Panc1 (cell line): ENCODE measurements around the gene ZBTB12. TPM values are rescaled to one million over a fixed set of nuclear protein-coding genes. Genes with fewer than 3 reads are reported as not detected.

ENCODE experiments used
- ATAC-seq: fragments of 200-7000 bp; cut with Tn5 transposase; 2 replicates; pipeline ENCODE4 v1.9.1; 2020; ENCODE audit warnings: mild to moderate bottlenecking, moderate library complexity
- BruUV-seq: library from RNA; stranded (reverse); fragments of 400-500 nt; replicated peaks from 2 replicates; lab custom pipeline; 2021; lab: Mats Ljungman, UMichigan
- CTCF ChIA-PET: fragments of 300-600 bp; sonication (Branson Sonifier 250); formaldehyde crosslinking; loops from one replicate; lab custom pipeline; 2022; ENCODE audit warnings: antibody characterized with exemption; lab: Charles Lee
- POLR2A ChIA-PET: fragments of 300-600 bp; sonication (Branson Sonifier 250); formaldehyde crosslinking; loops from one replicate; lab custom pipeline; 2022; ENCODE audit warnings: antibody characterized with exemption; lab: Charles Lee
- DNase-seq: peaks from one replicate; pipeline ENCODE4 v3.0.0-alpha.2; 2010; ENCODE audit warnings: low read depth, low spot score
- H3K27ac ChIP-seq: 2 replicates; pipeline ENCODE4 v1.5.1; 2011; ENCODE audit warnings: mild to moderate bottlenecking, low read length, inconsistent platforms
- H3K27me3 ChIP-seq: fragments of 200-500 bp; sonication (Bioruptor generic); 2 replicates; pipeline ENCODE4 v1.6.0; 2014; ENCODE audit warnings: low read length, inconsistent platforms; ENCODE audit not compliant: control insufficient read depth, insufficient read depth
- H3K36me3 ChIP-seq: fragments of 200-500 bp; sonication (Bioruptor generic); 2 replicates; pipeline ENCODE4 v1.5.1; 2014; ENCODE audit warnings: inconsistent platforms, mild to moderate bottlenecking, low read length, moderate library complexity; ENCODE audit not compliant: control insufficient read depth, insufficient read depth
- H3K4me1 ChIP-seq: 2 replicates; pipeline ENCODE4 v1.5.1; 2011; ENCODE audit warnings: inconsistent platforms, mild to moderate bottlenecking, low read length, moderate library complexity; ENCODE audit not compliant: control insufficient read depth, insufficient read depth
- H3K4me3 ChIP-seq, 2 experiments: 2 replicates each; pipeline ENCODE4 v1.5.1; 2011 to 2012; ENCODE audit warnings: low read depth in 2 of 2, low read length in 2 of 2, mild to moderate bottlenecking in 2 of 2, inconsistent platforms in 1 of 2, moderate library complexity in 1 of 2
- H3K9me3 ChIP-seq: fragments of 200-500 bp; sonication (Bioruptor generic); 2 replicates; pipeline ENCODE4 v1.5.1; 2014; ENCODE audit warnings: low read depth, mild to moderate bottlenecking, inconsistent platforms, low read length, moderate library complexity; ENCODE audit not compliant: control insufficient read depth, insufficient read depth
- CTCF ChIP-seq: fragments of 450-650 bp; IDR thresholded peaks from 2 replicates; pipeline ENCODE4 v1.5.1; 2017; ENCODE audit warnings: mild to moderate bottlenecking
- POLR2AphosphoS5 ChIP-seq: IDR thresholded peaks from 2 replicates; pipeline ENCODE4 v1.6.1; 2012; ENCODE audit warnings: mild to moderate bottlenecking, low read depth, low read length, moderate library complexity
- REST ChIP-seq, 2 experiments: IDR thresholded peaks; 2 replicates each; pipeline ENCODE4 v1.6.1; 2011 to 2012; ENCODE audit warnings: low read depth in 2 of 2, control low read depth in 1 of 2, low read length in 1 of 2, mild to moderate bottlenecking in 1 of 2, moderate library complexity in 1 of 2; ENCODE audit not compliant: insufficient read depth in 1 of 2
- SIN3A ChIP-seq: IDR thresholded peaks from 2 replicates; pipeline ENCODE4 v1.6.1; 2012; ENCODE audit warnings: low read depth, mild to moderate bottlenecking, low read length, moderate library complexity, borderline replicate concordance; ENCODE audit not compliant: insufficient read depth
- TCF7L2 ChIP-seq: IDR thresholded peaks from 2 replicates; pipeline ENCODE4 v1.6.1; 2011; ENCODE audit warnings: mild to moderate bottlenecking, low read depth, low read length, inconsistent platforms
- in situ Hi-C: cut with HindIII; loops from 2 replicates; pipeline ENCODE4 v1.10.0; 2016; ENCODE audit warnings: low sequenced_read_pairs, low pct_unique_long_range_greater_than_20kb
- intact Hi-C: fragments of 100-400 bp; cut with micrococcal nuclease; formaldehyde crosslinking; loops from one replicate; pipeline ENCODE4 v1.10.0; 2022; ENCODE audit not compliant: unreplicated experiment
- total RNA-seq: library from RNA; stranded (reverse); gene quantifications from one replicate; pipeline ENCODE4 v1.2.1, GENCODE V29; 2021; ENCODE audit not compliant: unreplicated experiment

ZBTB12 gene
- total RNA-seq, 1 experiment from 2014 or later = 9.4 TPM

- no peaks in the 10 kb centered on the region for H3K27me3 ChIP-seq
- ChIA-PET CTCF (no interaction called here), POLR2A (no interaction called here)
- H3K4me3 ChIP-seq = no peak overlapping the region
- H3K4me1 ChIP-seq = no peaks in the 10 kb centered on the region
- TF ChIP-seq TCF7L2 (no peak), REST (IDR thresholded peaks at IDR 0.05; ENCODE audit: insufficient read depth in 1 of 2, low read depth in 2 of 2, low read length in 1 of 2) (no peak), POLR2AphosphoS5 (no peak), SIN3A (no peak), CTCF (no peak)
- no TSS peak for BruUV-seq
- DNase-seq (no peak), ATAC-seq (no peak)
- intact Hi-C loops = no loop called here
- H3K36me3 ChIP-seq = no peaks in the 10 kb centered on the region; the same call in 1 of the 2 replicates
- in situ Hi-C loops = no loop called here
- no peak overlapping the region for H3K27ac ChIP-seq
- no peaks in the 10 kb centered on the region for H3K9me3 ChIP-seq
Measured at GRCh38 chr6:31884528-31885035, 17.3 kb downstream of the ZBTB12 start.

DNA sequence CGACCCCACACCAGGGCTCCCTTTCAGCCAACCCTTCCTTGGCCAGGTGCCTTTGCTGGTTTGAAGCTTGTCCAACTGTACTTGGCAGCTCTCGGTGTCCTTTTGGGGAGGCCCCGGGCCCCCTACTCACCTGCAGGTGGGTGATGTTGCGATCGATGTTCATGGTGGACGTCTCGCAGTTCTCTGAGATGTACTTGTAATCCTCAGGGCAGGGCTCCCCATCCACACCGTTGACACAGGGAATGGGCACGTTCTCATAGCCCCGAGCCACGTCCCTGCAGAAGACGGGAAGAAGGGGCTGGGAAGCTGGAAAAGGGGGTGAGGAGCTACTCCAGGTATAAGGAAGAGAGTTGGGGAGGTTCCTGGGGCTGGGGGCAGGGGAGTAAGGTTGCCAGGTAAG lies 18.2 kb downstream of the ZBTB12 start:
- in situ Hi-C loops = no loop called here
- intact Hi-C loops = no loop called here
- no peaks in the 10 kb centered on the region for H3K9me3 ChIP-seq
- H3K36me3 ChIP-seq = no peaks in the 10 kb centered on the region; the same call in 1 of the 2 replicates
- no peak for DNase-seq
- TF ChIP-seq CTCF (no peak), TCF7L2 (no peak), SIN3A (no peak), POLR2AphosphoS5 (no peak), REST (IDR thresholded peaks at IDR 0.05; ENCODE audit: insufficient read depth in 1 of 2, low read depth in 2 of 2, low read length in 1 of 2) (no peak)
- no peak overlapping the region for H3K4me3 ChIP-seq
- ATAC-seq = no peak
- H3K27me3 ChIP-seq = no peaks in the 10 kb centered on the region
- ChIA-PET CTCF (no interaction called here), POLR2A (no interaction called here)
- H3K4me1 ChIP-seq = no peaks in the 10 kb centered on the region
- no peak overlapping the region for H3K27ac ChIP-seq
- no TSS peak for BruUV-seq
